HG02759 (cell line): Measurements from ENCODE around the gene MPP4.
"Not testable (repeated sequence)": the region's sequence is repeated elsewhere in the genome, so short reads cannot be mapped to it uniquely, and the experiment has no call there.

ENCODE experiments used
- ATAC-seq: cut with Tn5 transposase; IDR thresholded peaks from one replicate; pipeline ENCODE4 v1.9.1; 2021; ENCODE audit warnings: mild to moderate bottlenecking, moderate library complexity; ENCODE audit not compliant: unreplicated experiment

The MPP4 gene

GRCh38 chr2:201673546-201673945 is 24.9 kb downstream of the MPP4 start:
- ATAC-seq = no peak

GRCh38 chr2:201671205-201671604 is 27.2 kb downstream of the MPP4 start:
- not testable (repeated sequence) for ATAC-seq

DNA sequence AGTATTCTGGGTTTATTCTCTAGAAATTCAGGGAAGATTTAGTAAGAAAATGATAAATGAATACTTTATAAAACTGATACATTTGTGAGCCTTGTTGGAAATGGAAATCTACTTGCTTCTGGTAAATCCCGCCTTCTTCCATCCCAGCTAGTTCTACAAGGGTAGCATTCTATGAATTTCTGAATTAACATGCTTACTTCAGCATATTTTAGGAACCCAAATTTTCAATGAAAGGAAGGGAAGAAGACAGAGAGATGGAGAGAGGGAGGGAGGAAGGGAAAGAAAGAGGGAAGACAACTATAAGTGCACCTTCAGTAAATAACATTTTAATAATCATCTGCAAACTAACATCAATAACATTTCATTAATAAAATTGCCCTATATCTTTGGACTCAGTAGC is 28.6 kb downstream of the MPP4 start:
- ATAC-seq = no peak

DNA sequence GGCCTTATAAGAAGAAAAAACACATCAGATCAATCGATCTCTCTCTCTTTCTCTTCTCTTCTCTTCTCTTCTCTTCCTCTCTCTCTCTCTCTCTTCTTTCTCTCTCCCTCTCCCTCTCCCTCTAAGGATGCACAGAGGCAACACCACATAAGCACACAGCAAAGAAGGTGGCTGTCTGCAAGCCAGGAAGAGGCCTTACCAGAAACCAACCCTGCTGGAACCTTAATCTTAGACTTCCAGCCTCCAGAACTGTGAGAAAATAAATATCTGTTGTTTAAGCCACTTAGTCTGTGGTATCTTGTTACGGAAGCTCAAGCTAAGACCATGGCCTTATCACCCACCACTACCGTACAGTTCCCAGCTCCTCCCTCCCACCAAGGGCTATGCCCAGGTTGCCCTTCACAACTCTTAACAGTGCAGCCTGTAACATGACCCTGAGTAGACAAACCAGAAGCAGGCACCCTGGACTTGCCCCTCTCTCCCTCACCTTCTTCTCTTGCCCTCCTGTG is 30.0 kb downstream of the MPP4 start:
- ATAC-seq = no peak

GRCh38 chr2:201664334-201664733 is 34.1 kb downstream of the MPP4 start:
- ATAC-seq = no peak

DNA sequence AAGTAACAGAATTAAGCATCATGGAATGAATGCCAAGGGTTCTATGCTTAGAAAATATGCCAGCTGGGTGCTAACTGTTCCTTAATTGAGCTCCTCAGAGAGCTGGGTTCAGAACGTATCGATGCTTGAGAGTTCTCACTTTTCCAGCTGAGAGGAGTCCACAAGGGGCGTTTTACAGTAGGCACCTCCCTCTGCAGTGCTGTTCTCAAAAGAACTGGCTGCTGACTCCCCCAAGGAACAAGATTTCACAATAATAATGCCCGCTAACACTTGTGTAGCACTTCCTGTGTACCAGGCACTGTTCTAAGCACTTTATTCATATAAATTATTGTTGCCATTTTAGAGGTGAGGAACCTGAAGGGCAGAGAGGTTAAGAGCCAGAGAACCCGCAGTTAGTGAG is 37.1 kb downstream of the MPP4 start:
- ATAC-seq = no peak

GRCh38 chr2:201660293-201660895 is 38.0 kb downstream of the MPP4 start:
- ATAC-seq = no peak

DNA sequence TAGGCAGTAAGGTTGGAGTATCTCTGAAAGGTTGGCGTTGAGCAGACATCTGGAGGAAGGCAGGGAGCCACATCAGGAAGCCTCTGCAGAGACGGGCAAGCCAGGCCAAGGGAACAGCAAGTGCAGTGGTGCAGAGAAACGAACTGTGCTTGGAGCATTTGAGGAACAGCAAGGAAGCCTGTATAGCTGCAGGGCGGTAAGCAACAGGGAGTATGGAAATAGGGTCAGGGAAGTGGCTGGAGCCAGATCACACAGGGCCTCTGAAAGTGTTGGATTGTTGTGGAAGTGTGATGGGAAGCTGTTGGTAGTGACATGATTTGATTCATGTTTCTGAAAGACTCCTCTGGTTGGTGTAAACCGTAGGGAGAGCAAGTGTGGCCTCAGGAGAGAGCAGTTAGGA is 41.7 kb downstream of the MPP4 start:
- ATAC-seq = no peak

DNA sequence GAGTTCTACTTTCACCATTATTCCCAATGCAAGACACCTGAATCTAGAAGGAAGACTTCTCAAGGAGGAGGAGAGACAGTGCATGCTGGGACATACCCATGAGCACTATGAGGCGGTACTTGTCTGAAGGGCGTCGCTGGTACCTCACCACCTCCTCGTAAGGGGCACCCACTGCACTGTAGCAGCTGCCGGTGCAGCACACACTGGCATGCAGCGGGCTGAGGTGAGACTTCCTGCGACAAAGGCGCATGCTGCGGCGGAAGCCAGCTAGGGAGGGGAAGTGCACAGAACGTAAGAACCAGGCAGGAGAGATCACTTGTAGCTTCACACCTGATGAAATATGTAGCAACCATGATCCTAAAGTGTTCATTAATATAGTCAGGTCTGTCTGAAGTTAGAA is 42.3 kb downstream of the MPP4 start:
- no peak for ATAC-seq

- ATAC-seq = no peak
These were observed 43.6 kb downstream of the MPP4 start for GRCh38 chr2:201654616-201655384.

DNA sequence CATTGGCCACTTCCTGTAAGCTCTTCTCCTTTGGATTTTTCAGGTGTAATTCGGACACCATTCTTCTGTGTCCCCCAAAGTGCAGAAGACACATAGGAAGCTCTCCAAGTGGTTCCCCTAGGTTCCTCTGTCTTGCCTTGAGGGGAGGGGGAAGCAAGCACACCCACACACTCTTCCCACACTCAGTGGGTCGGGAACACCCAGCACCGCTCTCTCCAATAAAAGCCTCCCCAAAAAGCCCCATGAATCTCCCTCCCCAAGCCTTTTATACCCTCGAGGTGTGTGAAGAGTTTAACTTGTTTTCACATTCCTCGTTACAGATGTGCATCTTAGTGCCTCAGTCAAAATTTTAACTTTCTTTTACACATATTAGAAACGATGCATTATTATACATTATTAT is 45.2 kb downstream of the MPP4 start:
- ATAC-seq = no peak

DNA sequence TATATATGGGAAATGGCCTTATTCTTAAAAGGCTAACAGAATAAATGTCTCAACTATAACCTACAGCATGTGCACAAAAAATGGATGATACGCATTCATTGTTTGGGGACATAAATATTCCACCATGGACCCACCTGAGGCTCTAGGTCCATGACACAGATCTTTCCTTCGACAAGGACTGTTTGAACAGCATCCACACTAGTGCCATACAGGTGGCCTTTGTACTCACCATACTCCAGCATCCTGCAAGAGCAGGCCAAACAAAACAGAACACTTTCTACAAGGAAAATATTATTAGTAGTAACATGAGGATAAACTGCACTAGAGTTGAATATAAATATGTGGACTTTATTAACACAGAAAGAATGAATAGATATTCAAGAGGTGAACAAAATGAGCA is 49.0 kb downstream of the MPP4 start:
- no peak for ATAC-seq

DNA sequence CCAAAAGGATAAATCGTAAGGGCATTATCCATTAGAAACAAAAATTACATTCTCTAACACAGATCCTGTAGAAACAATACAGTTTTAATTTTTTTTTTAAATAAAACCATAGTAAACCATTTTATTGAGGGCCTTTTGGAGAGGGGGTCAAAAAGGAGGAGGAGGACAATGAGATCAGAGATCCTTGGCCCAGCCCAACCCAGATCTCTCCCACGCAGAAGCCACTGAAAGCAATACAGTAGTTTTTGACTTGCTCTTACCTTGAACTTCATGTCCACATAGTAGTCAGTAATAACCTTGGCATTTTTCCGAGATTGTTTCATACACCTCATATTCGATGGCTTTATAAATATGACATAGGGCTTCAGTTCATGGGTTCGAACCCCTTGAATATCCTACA is 51.0 kb downstream of the MPP4 start:
- no peak for ATAC-seq

DNA sequence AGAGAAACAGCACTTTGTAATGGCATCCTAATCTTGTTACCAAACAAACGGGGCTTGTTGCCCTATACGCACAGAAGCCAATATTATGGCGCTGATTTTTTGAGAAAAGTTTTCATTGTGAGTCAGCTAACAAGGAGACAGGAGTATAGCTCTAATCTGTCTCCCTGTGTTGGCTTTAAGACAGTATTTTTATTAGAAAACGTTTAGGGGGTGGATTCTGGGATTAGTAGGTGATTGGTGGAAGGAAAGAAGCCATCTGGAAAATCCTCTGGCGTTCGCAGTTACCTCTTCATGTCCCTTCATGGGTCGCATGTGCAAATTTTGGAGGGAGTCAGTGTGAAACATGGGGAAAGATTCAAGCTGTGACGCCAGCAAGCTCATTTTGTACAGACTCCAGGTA is 54.4 kb downstream of the MPP4 start:
- ATAC-seq = no peak

DNA sequence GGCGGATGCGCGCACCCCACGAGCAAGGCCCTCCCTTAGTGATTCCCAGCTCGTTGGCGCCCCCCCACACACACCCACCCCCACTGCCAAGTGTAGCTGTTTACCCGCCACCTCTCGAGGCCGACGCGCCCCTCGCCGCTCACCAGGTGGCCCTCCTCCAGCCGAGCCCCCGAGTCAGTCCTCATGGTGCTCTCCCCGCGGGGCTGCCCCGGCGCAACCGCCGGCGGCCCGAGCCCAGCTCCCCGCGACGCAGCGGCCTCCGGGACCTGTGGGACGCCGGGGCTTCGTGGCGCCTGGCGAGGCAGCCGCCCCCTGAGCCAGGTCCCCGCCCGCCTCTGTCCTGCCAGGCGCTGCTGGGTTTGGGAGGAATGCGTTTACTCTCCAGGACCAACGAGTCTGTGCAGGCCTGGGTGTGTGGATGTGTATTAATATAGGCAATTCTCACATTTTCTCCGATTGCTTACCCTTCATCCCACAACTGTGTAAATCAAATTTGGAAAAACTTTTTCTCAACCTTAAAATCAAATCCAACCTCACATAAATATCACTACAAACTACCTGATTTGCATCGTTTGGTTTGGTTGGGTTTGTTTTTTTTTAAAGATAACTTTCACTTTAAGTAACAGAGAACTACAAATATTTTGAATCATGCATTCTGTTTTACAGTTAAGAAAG is 55.1 kb downstream of the MPP4 start, which contains the start of gene TMEM237:
Gene TMEM237 (minus strand): TSS at position 288 of the 675 bp plus-strand sequence. CDS start 103 bp downstream, at position 185.
- peak; percentile 58 for ATAC-seq

- ATAC-seq = peak; percentile 84
These were observed 55.7 kb downstream of the MPP4 start for GRCh38 chr2:201642579-201643215.

- peak; percentile 39 for ATAC-seq
These were observed 56.3 kb downstream of the MPP4 start for GRCh38 chr2:201642086-201642578.

- no peak for ATAC-seq
These were observed 59.2 kb downstream of the MPP4 start for GRCh38 chr2:201639205-201639604.

DNA sequence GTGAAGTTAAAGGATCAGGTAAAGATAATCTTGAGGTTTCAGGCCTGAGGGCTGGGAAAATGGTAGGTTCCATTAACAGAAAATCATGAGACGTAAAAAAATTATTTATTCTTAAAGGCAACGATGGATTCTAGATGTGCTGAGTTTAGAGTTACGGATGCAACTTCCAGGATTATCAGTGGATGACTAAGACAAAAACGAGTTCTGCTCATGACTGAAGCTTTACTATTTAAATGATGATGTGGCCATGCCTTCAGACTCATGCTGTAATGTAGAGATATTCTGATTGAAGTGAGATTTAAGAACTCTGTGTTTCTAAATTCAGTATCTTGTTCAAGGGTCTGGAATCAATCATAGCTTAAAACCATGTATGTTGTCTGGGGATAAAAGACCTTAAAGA is 60.1 kb downstream of the MPP4 start:
- no peak for ATAC-seq

GRCh38 chr2:201633661-201634249 is 64.7 kb downstream of the MPP4 start:
- ATAC-seq = no peak

- no peak for ATAC-seq
These were observed 67.4 kb downstream of the MPP4 start for GRCh38 chr2:201631041-201631440.
